ENCODE results near the gene C1orf21.

- TF ChIP-seq TAF1 (IDR thresholded peaks at IDR 0.05; ENCODE audit: borderline replicate concordance, low read depth, low read length) (no peak), POLR2AphosphoS5 (IDR thresholded peaks at IDR 0.05; ENCODE audit: low read depth, low read length) (no peak)
Observed at GRCh38 chr1:184649451-184649888, 262.6 kb downstream of the C1orf21 start.
